ENCODE data around the gene ETFB.

DNA sequence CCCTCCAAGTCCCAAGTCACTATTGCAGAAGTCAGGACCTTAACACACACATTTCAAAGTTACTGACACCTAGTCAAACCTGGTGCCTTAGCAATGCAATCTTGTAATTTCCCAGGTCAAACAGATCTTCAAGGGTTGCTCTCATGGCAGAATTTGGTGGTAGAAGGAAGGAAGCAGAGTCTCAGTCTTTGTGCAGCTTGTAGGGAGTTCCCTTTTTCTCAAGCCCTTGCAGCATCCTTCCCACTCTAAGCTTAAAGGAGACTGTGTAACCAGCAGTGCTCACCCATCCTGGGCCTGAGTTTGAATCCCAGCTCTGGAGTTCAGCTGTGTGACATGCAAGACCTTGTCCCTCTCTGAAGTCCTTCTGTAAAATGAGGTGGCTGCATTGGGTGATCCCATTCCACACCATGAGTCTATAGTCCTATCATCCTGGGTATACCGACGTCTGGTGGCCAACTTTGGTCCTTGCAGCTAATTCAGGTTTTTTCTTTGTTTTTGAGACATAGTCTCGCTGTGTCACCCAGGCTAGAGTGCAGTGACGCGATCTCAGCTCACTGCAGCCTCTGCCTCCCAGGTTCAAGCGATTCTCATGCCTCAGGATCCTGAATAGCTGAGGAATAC lies 41.4 kb upstream of the ETFB start:
- TF ChIP-seq, protein P1, sequence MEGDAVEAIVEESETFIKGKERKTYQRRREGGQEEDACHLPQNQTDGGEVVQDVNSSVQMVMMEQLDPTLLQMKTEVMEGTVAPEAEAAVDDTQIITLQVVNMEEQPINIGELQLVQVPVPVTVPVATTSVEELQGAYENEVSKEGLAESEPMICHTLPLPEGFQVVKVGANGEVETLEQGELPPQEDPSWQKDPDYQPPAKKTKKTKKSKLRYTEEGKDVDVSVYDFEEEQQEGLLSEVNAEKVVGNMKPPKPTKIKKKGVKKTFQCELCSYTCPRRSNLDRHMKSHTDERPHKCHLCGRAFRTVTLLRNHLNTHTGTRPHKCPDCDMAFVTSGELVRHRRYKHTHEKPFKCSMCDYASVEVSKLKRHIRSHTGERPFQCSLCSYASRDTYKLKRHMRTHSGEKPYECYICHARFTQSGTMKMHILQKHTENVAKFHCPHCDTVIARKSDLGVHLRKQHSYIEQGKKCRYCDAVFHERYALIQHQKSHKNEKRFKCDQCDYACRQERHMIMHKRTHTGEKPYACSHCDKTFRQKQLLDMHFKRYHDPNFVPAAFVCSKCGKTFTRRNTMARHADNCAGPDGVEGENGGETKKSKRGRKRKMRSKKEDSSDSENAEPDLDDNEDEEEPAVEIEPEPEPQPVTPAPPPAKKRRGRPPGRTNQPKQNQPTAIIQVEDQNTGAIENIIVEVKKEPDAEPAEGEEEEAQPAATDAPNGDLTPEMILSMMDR (IDR thresholded peaks at IDR 0.05), result no peak
- TF ChIP-seq POLR2A (IDR thresholded peaks at IDR 0.05), result no peak

Data from lower leg skin (tissue), 3 donors.